ENCODE results near the gene USP10. TPM values are rescaled to one million over a fixed set of nuclear protein-coding genes. Genes with fewer than 3 reads are reported as not detected.
"Not testable (repeated sequence)": the region's sequence is repeated elsewhere in the genome, so short reads cannot be mapped to it uniquely, and the experiment has no call there.

The USP10 gene
- total RNA-seq, 1 experiment from 2014 or later: 53.9 TPM

DNA sequence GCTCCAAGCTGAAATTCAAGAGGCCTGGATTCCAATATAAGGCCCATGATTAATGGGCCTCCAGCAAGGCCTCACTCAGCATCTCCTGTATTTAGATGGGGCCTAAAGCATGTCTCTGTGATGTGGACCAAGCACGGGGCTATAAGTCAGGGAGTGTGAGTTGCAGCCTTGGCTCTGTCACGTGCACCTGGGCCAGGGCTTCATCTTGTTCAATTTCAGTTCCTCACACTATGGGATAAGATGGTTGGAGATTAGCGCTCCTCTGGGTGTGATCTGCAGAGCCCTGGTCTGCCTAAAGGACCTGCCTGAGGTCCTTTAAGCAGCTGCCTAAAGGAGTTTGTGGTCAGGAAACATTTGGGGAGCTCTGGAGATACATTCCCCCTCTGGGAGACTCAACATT lies 26.2 kb upstream of the USP10 start:
- DNase-seq (ENCODE audit: low spot score): no peak

DNA sequence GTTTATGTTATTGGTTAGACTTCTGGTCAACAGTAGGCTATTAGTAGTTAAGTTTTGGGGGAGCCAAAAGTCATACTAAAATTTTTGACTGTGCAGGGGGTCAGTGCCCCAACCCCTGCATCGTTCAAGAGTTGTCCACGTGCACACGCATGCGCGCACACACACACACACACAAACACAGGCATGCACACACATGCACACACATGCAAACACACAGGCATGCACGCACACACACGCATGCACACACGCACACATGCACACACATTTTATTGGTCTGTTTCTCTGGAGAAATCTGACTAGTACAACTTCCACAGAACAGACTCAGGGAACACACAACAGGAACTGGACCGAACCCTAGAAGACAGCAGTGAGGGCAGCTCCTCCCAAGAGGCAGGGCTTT lies 24.4 kb upstream of the USP10 start:
- DNase-seq (ENCODE audit: low spot score): no peak

- DNase-seq (ENCODE audit: low spot score): no peak
Observed at GRCh38 chr16:84675884-84676283, 23.9 kb upstream of the USP10 start.

- DNase-seq (ENCODE audit: low spot score): no peak
Observed at GRCh38 chr16:84677017-84677803, 22.6 kb upstream of the USP10 start.

DNA sequence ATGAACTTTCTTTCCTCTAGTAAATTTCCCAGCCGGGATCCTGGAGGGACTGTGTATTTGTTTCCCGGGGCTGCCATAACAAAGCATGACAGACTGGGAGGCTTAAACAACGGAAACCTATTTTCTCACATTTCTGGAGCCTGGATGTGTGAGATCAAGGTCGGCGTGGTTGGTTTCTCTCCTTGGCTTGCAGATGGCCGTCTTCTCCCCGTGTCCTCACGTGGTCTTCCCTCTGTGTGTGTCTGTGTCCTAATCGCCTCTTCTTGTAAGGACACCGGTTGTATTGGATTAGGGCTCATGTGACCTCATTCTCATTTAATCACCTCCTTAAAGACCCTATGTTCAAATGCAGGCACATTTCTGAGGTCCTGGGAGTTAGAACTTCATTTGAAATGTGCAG lies 22.0 kb upstream of the USP10 start:
- DNase-seq (ENCODE audit: low spot score): no peak

- DNase-seq (ENCODE audit: low spot score): no peak
Observed at GRCh38 chr16:84678541-84678940, 21.3 kb upstream of the USP10 start.

DNA sequence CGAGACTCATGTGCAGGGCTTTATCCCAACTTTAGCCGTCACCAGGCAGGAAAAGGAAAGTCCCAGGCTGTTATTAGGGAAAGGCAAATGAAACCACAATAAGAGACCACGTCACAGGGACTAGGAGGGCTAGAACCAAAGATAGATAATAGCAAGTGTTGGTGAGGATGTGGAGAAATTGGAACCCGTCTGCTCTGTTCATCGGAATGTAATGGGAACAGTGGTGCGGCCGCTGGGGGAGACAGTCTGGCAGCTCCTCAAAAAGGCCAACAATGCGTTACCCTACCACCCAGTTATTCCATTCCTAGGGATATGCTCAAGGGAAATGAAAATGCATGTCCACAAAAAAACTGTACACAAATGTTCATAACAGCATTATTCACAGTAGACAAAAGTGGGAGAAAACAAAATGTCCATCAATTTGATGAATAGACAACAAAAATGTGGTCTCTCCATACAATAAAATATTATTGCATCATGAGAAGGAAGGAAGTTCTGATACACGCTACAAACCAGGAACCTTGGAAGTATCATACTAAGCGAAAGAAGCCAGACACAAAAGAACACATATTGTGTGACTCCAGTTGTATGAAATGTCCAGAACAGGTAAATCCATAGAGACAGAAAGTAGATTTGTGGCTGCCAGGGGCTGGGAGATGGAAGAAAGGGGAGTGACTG lies 19.5 kb upstream of the USP10 start:
- DNase-seq (ENCODE audit: low spot score): no peak

DNA sequence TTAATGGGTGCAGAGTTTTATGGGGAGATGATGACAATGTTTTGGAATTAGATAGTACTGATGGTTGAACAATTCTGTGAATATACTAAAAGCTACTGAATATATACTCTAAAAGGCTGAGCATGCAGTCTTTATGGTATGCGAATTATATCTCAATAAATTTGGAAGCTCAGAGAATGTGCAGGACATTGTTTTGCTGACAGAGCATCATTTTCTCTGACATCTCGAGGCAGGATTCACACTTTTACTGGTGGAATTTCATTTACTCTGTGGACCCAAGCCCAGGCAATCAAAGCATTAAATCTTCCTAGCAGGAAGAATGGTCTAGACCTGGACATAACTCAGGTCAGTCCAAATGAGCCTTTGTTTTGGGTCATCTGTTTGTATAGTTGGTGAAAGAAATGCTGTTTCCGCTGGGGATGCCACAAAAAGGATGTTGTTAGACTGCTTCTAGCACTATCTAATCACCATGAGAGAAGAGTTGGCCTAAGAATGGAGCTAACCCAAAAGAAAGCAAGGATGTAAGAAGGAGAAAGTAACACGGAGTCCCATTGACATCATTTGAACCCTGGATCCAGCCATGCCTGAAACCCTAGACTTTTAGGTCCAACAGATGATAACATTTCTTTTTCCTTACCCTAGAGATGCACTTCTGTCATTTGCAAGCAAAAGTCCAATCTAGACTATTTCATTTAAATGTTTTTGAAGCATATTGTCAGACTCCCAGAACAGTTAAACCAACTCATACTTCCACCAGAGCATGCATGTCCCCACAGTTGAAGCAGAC lies 18.8 kb upstream of the USP10 start:
- no peak for DNase-seq (ENCODE audit: low spot score)

DNA sequence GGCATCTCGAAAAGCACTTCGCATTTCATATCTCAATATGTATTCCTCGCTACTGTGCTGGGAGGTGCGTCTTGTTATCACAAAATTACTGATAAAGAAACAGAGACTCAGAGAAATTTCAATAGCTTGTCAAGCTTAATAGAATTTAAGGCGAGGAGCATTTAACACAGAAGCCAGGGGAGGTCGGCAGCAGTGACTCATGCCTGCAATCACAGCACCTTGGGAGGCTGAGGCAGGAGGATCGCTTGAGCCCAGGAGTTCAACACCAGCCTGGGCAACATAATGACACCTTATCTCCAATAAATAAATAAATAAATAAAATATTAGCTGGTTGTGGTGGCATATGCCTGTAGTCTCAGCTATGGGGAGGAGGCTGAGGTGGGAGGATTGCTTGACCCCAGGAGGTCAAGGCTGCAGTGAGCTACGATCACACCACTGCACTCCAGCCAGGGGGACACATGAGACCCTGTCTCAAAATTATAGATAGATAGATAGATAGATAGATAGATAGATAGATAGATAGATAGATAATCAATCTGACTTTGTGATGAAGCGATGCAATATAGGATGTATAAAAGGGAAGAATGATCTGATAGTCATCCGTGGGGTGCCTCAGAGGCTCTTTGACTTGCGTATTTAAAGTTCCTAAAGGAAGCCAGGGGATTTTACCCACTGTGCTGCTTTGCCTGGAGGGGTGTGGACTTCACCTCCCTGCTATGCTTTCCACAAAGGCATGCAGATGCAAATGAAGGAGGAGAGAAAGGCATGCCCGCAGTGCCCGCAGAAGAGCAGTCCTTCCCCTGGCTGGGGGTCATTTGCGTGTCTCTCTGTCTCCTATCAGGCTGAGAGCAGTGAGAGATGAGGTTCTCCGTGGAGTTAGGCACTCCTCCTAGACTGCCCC lies 15.9 kb upstream of the USP10 start:
- no peak for DNase-seq (ENCODE audit: low spot score)

DNA sequence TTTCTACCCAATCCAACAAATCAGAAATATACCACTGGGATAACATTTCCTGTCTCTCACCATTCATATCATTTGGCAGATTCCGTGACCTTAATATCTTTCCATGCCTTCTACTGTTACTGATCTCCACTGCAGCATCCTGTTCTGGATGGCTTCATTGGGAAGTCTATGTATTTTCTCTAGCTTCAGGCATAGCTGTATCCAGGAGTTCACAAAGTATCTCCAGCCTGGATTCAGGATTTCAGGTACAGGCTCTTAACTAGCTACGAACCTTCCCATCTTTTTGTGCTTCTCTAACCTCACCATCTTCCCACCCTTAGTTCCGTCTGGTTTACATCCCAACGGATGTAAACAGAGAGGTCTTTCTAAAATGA lies 15.2 kb upstream of the USP10 start:
- no peak for DNase-seq (ENCODE audit: low spot score)

GRCh38 chr16:84685210-84685609 lies 14.6 kb upstream of the USP10 start:
- no peak for DNase-seq (ENCODE audit: low spot score)

GRCh38 chr16:84686707-84687298 lies 13.0 kb upstream of the USP10 start:
- DNase-seq (ENCODE audit: low spot score): no peak

DNA sequence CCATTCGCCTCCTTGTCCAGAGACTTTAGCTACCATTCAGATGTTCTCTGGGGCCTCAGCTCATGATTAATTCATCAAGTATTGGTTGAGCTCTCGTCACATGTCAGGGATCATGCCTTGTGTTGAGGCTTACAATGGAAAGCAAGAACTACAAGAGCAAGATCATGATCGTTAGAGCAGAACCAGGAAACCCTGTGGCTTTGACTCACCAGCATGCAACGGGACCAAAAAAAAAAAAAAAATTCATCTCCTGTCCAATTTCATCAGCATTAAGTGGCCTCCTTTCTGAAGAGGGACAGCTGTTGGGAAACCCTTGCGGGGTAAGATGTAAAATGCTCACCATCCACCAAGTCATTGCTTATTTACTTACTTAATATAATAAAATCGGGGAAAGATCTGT lies 12.1 kb upstream of the USP10 start:
- DNase-seq (ENCODE audit: low spot score): no peak

DNA sequence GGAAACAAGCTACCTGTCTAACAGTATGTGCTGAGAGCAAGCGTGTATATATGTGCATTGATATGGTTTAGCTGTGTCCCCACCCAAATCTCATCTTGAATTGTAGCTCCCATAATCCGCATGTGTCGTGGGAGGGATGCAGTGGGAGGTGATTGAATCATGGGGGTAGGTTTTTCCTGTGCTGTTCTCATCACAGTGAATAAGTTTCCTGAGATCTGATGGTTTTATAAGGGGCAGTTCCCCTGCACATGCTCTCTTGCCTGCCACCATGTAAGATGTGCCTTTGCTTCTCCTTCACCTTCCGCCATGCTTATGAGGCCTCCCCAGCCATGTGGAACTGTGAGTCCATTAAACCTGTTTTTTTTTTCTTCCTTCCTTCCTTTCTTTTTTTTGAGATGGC lies 11.6 kb upstream of the USP10 start:
- not testable (repeated sequence) for DNase-seq (ENCODE audit: low spot score)

GRCh38 chr16:84689111-84689510 lies 10.7 kb upstream of the USP10 start:
- DNase-seq (ENCODE audit: low spot score): no peak

DNA sequence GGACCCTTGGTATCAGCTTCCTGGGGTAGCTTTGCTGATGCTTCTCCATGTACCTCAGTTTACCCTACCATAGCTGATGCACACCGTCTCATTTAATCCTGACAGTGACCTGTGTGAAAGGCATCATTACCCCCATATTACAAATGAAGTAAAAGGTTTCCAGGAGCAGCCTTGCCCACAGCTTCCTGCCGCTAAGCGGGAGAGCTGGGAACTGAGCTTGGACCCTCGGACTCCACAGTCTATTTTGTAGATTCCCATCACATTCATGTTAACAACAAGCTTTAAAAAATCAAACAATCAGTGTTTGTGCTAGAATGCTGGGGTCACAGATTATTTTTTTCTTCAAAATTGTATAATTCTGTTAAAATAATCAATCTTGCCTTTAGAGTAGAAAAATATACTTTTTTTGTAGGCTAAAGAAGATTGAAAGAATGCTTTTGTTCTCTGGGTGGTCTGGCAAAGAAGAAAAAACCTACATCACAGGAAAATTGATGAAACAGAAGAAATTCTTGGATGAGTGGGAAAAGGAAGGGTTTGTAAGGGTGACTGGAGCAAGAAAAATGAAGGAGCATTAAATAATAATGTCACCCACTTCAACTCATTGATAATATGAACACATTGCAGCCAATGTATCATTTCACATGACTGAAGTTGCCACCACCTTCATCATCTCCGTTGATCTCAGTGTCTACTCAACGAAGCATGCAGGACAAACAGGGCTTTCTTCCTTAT lies 9.5 kb upstream of the USP10 start:
- no peak for DNase-seq (ENCODE audit: low spot score)

DNA sequence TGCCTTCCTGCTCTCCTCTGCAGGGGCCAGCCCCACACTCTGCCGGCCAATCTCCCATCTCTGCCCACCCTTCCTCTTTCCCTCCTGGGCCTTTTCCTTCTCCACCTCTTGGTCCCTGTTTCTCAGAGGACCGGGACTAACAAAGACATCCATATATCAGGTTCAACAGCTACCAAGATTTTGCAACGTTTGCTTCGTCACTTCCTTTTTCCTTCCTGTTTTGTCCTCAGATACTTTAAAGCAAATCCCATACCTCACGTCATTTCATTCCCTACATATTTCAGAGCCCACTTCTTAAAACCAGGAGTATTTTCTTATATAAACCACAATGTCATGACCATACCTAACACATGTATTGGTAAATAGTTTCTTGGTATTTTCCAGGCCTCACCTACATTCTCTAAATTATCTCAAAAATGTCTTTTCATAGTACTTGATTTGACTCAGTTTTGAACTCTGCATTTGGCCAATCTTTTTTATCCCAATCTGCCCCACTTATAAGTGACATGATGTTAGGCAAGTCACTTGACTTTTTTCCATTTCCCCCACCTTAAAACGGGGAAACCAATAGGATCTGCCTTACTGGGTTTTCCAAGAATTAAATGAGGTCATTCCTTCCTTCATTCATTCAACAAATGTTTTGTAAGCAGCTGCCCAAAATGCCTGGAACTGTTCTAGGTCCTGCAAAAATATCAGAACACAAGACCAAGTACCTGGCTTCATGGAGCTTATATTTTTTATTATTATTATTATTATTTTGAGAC lies 7.2 kb upstream of the USP10 start:
- DNase-seq (ENCODE audit: low spot score): no peak

DNA sequence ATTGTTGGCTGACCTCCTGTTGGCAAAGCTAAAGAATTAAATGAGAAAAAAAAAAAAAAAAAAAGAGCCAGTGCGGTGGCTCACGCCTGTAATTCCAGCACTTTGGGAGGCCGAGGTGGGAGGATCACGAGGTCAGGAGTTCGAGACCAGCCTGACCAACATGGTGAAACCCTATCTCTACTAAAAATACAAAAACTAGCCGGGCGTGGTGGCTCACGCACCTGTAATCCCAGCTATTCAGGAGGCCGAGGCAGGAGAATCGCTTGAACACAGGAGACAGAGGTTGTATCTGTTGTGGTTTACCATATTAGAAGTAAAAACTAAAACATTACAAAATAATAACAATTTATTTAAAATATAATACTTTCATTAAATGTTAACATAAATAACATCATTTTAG lies 5.9 kb upstream of the USP10 start:
- DNase-seq (ENCODE audit: low spot score): not testable (repeated sequence)

GRCh38 chr16:84694980-84695379 lies 4.8 kb upstream of the USP10 start:
- no peak for DNase-seq (ENCODE audit: low spot score)

Data from HT-29 (cell line).